HFF-Myc (cell line): ENCODE measurements around the gene DPP10.

Experiments
- DNase-seq: peaks from one replicate; pipeline ENCODE4 v3.0.0-alpha.2; 2011; ENCODE audit warnings: low read depth; ENCODE audit errors: extremely low read depth
- H3K4me3 ChIP-seq: replicated peaks from 2 replicates; pipeline ENCODE4 v1.5.1; 2011; ENCODE audit warnings: low read depth, mild to moderate bottlenecking, control low read depth, low read length
- TF ChIP-seq, protein P1 (sequence below): IDR thresholded peaks from 2 replicates; pipeline ENCODE4 v1.5.1; 2012; ENCODE audit warnings: mild to moderate bottlenecking, low read depth, low read length, control low read depth; ENCODE audit errors: missing control alignments

DPP10 gene

GRCh38 chr2:115443539-115444185 is 1001.2 kb downstream of the DPP10 start:
- no peak for DNase-seq
- no peak overlapping the region for H3K4me3 ChIP-seq
- TF ChIP-seq, protein P1, sequence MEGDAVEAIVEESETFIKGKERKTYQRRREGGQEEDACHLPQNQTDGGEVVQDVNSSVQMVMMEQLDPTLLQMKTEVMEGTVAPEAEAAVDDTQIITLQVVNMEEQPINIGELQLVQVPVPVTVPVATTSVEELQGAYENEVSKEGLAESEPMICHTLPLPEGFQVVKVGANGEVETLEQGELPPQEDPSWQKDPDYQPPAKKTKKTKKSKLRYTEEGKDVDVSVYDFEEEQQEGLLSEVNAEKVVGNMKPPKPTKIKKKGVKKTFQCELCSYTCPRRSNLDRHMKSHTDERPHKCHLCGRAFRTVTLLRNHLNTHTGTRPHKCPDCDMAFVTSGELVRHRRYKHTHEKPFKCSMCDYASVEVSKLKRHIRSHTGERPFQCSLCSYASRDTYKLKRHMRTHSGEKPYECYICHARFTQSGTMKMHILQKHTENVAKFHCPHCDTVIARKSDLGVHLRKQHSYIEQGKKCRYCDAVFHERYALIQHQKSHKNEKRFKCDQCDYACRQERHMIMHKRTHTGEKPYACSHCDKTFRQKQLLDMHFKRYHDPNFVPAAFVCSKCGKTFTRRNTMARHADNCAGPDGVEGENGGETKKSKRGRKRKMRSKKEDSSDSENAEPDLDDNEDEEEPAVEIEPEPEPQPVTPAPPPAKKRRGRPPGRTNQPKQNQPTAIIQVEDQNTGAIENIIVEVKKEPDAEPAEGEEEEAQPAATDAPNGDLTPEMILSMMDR: no peak

DNA sequence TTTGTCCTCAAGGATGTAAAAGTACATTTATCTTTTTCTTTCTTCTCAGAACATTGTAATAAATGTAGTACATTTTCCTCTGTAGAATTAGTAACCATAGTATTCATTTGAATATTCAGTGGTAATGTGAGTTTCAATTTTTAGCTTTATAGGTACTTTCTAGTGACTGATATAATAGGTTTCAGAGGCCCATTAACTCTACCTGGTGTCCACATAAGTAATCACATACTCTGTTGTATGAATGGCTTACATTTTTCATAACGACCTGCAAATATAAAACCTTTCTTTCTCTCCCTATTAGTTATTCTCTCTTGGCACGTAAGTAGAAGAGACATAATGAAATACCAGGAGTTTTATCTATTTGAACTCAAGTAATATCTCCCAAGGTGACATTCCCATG is 1017.6 kb downstream of the DPP10 start:
- no peak overlapping the region for H3K4me3 ChIP-seq
- TF ChIP-seq, protein P1: no peak
- DNase-seq: no peak

DNA sequence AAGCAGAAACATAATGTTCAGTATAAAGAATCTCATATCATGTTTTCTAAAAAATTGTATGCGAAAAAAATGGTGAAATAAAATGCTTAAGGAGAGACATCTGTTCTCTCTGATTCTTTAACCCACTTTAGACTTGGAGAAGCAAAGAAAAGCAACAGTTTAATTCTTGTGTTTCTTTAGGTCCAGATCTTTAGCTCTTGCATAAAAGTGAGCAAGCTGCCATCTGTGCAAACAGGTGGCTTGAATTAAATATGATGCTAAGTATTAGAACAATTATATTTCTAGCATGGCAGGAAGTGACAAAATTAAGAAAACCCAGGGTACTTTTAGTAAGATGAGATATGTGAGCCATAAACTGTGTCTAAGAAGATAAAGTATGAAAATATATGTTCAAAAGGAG is 1038.3 kb downstream of the DPP10 start:
- TF ChIP-seq, protein P1: no peak
- no peak overlapping the region for H3K4me3 ChIP-seq
- no peak for DNase-seq

DNA sequence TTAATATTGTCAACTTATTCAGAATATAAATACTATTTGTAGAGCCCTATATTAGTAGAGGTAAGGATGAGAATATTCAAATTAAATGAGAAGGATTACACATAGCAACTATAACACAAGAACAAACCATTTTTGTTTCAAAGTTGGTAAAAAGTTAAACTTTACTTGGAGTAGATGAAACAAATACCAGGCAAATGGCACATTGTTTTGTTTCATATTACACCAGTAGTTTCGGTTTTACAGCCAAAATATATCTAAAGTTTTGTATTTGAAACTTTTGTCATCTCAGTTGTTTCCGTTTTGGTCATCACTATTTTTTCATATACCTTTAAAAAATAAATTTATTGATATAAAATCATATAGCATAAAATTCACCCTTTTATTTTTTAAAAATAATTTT is 1039.4 kb downstream of the DPP10 start:
- TF ChIP-seq, protein P1: no peak
- H3K4me3 ChIP-seq: no peak overlapping the region
- DNase-seq: no peak

DNA sequence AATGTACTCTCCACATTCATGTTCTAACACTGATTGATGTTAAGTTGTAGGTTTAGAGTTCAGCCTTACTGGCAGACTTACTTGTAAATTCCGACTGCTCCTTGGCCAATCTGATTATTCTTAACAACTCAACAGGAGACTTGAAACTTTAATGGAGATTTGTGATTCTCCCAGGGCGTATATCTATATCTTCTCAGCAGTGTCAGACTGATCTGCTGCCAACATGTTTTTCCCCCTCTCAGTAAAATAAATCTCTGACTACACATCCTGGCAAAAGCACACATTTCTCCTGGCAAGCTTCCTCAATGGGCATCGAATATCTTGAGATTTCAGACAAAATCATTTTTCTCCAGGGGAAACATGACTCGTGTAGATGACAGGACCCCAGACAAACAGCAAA is 1041.2 kb downstream of the DPP10 start:
- no peak overlapping the region for H3K4me3 ChIP-seq
- DNase-seq: no peak
- TF ChIP-seq, protein P1: no peak

DNA sequence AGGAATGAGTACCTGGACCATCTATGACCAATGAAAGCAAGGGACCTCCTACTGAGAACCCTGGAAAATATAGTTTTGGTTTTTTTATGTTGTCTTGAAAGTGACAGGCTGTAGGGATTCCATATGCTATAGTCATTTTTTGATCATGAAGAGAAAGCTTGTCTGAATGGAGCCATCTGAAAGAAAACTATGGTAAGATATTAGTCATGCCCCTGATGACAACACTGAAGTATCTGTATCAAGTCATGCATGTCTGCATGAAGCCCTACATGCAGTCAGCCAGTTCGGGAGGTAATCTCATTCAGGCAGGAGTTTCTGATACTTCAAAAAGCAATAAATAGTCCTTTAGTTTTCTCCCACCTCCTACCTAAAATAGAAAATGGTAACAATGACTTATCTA is 1042.0 kb downstream of the DPP10 start:
- TF ChIP-seq, protein P1: no peak
- H3K4me3 ChIP-seq: no peak overlapping the region
- no peak for DNase-seq

DNA sequence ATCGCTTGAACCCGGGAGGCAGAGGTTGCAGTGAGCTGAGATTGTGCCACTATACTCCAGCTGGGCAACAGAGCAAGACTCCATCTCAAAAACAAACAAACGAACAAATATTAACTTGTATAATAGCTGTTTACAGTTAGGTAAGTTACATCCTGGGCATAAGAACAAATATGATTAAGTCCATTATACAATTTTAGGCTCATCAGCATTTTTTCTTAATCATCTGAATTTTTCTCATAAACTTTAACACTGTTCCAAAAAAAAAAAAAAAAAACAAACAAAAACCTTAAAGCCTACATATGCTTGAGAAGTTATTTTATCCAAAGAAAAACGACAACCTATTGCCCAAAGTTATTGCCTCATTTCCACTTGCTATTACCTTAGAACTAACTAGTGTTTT is 1042.5 kb downstream of the DPP10 start:
- no peak for DNase-seq
- TF ChIP-seq, protein P1: no peak
- no peak overlapping the region for H3K4me3 ChIP-seq
